ENCODE measurements around the gene TEN1.

The TEN1 gene

DNA sequence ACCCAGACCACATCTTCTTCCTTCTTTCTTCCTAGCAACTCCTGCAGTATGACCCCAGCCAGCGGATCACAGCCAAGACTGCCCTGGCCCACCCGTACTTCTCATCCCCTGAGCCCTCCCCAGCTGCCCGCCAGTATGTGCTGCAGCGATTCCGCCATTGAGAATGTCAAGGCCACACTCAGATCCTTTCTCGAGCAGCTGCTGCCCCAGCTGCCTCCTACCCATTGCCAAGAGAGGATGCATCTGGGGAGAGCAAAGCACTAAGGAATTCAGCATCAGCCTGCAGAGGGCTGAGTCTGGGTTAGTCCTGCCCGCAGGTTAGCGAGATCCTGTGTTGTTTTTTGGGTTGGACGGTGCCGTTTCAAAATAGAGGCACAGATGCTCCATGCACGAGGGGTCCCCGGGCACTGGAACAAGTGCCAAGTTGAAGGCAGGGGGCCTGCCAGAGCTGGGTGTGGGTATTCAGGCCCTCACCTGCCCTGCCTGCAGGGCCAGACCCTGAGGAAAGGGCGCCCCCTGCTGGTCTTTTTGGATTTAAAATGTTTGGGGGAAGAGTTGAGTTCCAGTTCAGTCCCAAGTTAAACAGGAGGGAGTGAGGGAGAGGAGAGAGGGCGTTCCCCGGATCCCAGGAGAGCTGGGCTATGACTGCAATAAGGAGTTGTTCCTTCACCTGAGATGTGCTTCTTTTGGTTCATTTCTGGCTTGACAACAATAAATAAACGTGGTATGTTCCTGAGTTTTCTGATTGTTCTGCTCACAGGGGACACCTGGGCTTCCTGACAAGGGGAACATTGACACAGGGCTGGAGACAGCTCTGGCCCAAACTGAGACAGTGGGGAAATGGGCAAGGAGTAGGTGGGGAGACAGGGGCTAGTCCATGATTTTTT, 26.5 kb downstream of the TEN1 start:
- in situ Hi-C loops (cut with MboI; ENCODE audit: low sequenced_read_pairs) = loop anchor here (10.0 to 25.0 kb wide), 2 partner anchors 101 to 107 kb away; partner anchors contain the start of genes EXOC7 and MRPL38

DNA sequence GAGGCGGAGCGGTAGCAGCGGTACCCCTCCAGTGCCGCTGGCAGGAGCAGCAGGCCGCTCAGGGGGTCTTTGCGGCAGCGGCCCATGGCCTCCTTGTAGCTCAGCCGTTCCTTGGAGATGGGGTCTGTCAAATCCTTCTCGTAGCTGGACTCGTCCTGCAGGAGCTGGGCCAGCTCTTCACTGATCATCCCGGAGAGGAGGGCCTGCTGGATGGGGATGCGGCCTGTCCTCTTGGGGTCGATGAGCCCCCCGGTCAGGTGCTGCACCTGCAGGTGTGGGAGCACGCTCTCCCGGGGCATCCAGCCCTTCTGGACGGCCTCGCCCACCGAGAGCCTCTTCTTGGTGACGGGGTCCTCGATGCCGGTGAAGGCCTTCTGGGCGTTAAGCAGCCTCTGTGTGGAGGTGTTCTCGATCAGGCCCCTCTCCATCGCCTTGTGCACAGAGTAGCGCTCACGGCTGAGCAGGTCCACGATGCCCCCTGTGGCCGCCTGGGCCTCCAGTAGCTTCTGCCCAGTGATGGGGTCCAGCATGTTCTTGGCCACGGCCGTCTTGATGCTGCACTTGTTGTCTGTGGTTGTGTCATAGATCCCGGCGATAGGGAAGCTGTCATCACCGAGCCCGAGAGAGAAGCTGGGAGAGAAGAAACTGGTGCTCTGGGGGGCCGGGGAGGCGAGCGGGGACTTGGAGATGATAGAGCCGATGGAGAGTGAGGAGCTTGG, 28.2 kb downstream of the TEN1 start:
- in situ Hi-C loops (cut with MboI; ENCODE audit: low sequenced_read_pairs) = loop anchor here (10.0 to 25.0 kb wide), 2 partner anchors 102 to 105 kb away; partner anchors contain the start of genes EXOC7 and MRPL38

DNA sequence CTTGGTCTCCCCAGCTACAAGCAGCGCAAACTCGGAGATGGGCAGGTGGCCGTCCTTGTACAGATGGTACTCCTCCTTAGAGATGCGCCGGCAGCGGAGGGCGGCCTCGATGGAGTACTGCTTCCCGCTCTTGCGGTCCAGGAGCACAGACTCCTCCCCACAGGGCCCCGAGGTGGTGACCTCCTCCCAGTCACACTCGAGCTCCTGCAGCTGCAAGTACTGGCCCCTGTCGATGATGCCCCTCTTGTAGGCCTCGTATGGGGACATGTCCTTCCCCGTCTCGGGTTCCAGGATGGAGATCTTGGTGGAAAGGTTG, 28.8 kb downstream of the TEN1 start:
- in situ Hi-C loops (cut with MboI; ENCODE audit: low sequenced_read_pairs) = loop anchor here (10.0 to 25.0 kb wide), 2 partner anchors 103 to 104 kb away; partner anchors contain the start of genes EXOC7 and MRPL38

DNA sequence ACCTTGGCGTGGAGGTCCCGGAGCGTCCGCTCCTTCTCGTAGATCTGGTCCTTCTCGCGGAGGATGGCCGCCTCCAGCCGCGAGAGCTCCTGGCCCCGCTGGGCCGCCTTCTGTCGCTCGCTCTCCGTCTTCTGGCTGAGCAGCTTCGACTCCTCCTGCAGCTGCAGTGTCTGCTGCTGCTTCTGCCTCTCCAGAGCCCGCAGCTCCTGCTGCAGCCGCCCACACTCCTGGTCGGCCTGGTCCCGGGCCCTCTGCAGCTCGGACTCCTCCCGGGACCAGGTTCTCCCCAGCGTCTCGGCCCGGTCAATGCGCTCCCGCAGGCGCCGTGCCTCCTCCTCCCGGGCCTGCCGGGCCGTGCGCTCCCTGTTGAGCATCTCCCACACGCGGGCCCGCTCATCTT, 29.2 kb downstream of the TEN1 start:
- in situ Hi-C loops (cut with MboI; ENCODE audit: low sequenced_read_pairs) = loop anchor here (10.0 to 25.0 kb wide), 2 partner anchors 103 to 104 kb away; partner anchors contain the start of genes EXOC7 and MRPL38

DNA sequence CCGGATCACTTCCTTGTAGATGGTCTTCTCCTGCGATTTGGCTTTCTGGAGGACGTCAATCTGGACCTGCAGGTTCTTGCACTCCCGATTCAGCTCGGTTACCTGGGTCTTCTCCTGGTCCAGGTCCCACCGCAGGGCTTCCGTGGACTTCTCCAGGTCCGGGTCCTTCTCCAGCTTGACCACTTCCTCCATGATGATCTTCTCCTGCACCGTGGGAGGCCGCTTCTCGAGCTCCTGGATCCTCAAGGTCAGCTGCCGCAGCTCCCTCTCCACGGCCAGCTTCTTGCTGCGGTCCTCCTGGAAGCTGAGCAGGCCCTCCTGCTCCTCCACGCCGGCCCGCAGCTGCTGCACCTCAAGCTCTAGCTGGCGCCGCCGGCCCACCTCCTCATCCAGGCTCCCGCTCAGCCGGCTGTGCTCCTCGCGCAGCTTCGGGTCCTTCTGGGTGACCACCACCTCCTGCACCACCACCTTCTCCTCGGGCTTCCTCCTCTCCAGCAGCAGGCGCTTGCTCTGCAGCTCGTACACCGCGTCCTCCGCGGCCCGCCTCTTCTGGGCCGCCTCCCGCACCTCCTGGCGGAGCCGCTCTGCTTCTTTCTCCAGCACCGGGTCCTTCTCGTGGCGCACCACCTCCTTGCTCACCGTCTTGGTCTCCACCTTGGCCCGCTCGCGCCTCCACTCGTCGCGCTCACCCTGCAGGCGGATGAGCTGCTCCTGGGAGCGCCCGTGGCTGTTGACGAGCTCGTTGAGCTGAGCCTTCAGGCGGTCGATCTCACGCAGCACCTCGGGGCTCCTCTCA, 29.8 kb downstream of the TEN1 start:
- in situ Hi-C loops (cut with MboI; ENCODE audit: low sequenced_read_pairs) = loop anchor here (10.0 to 25.0 kb wide), 2 partner anchors 103 to 104 kb away; partner anchors contain the start of genes EXOC7 and MRPL38

DNA sequence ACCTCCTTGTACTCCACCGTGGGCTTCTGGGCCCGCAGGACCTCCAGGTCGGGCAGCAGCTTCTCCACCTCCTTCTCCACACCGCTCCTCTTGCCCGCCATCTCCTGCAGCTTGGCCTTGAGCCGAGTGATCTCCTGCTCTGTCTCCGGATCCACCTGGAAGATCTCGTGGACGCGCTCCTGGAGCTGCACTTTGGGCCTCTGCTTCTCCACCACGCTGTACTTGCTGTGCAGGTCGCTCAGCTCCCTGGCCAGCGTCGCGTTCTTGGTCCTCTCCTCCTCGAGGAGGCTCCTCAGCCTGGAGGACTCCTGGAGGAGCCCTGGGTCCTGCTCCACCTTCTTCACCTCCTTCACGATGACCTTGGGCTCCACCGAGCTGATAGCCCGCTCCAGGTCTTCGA, 30.4 kb downstream of the TEN1 start:
- in situ Hi-C loops (cut with MboI; ENCODE audit: low sequenced_read_pairs) = loop anchor here (10.0 to 25.0 kb wide), 2 partner anchors 103 to 105 kb away; partner anchors contain the start of genes EXOC7 and MRPL38

DNA sequence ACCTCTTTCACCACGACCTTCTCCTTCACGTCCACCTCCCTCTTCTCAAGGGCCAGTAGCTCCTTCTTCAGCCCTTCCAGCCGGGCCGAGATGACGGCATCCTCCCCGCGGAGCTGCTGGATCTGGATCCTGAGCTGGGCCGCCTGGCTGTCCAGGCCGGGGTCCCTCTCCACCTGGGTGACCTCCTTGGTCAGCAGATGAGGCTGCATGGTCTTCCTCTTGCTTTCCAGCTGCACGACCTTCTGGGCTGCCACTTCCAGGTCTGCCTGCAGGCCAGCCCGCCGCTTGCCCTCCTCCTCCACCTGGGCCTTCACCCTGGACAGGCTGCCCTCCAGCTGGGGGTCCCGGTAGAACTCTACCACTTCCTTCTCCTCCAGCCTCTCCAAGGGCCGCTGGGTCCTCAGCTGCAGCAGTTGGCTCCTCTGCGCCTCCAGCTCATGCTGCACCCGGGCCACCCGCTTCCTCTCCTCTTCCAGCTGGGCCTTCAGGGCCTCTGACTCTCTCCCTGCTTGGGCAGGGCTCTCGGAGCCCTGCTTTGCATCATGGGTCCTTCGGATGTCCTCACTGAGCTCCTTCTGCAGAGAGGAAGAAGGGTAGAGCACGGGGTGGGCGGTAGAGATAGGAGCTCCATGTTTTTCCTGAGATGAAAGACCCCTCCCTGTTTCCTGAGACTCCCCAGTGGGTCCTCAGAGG, 31.1 kb downstream of the TEN1 start:
- in situ Hi-C loops (cut with MboI; ENCODE audit: low sequenced_read_pairs) = loop anchor here (10.0 to 25.0 kb wide), 2 partner anchors 102 to 105 kb away; partner anchors contain the start of genes EXOC7 and MRPL38

DNA sequence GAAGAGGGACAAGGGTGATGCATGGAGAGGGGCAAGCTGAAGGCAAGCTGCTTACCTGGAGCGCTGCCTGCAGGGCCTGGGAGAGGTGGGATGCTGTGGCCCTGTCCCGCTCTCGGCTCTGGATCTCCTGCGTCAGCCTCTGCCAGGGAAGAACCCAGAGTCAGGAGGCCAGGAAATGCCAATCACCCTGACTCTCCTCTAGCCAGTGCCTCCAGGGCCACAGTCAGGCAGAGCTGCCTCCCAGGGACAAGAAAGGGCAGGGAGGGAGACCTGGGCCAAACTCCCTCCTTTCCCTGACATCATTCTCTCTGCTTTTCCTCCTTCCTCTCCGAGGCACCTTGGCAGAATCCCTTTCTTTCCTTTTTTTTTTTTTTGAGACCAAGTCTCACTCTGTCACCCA, 32.9 kb downstream of the TEN1 start:
- in situ Hi-C loops (cut with MboI; ENCODE audit: low sequenced_read_pairs) = loop anchor here (25.0 kb wide), 1 partner anchor 100 kb away; the partner anchor contains the start of gene EXOC7

DNA sequence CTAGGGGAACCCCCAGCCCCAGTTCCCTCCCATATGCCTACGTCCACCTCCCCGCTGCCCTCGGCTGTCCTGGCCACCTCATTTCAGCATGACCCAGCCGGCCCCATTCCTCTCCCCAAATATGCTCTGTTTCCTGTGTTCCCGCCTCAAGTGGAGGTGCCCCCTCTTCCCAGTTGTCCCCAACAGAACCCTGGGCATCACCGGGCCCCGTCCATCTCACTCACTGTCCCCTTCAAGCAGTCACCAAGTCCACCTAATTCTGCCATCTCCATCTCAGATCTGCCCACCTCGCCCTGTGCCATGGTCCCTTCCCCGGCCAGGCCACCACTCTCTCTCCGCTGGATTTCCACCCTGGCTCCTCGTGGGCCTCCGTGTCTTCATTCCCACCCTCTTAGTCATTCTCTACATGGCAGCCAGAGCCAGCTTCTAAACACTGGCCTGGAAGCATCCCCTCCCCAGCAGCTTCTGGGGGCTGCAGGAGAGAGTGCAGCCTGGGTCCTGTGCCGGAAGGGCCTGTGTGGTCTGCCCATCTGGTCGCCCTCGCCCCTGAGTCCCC, 34.4 kb downstream of the TEN1 start:
- in situ Hi-C loops (cut with MboI; ENCODE audit: low sequenced_read_pairs) = loop anchor here (25.0 kb wide), 1 partner anchor 99 kb away; the partner anchor contains the start of gene EXOC7

DNA sequence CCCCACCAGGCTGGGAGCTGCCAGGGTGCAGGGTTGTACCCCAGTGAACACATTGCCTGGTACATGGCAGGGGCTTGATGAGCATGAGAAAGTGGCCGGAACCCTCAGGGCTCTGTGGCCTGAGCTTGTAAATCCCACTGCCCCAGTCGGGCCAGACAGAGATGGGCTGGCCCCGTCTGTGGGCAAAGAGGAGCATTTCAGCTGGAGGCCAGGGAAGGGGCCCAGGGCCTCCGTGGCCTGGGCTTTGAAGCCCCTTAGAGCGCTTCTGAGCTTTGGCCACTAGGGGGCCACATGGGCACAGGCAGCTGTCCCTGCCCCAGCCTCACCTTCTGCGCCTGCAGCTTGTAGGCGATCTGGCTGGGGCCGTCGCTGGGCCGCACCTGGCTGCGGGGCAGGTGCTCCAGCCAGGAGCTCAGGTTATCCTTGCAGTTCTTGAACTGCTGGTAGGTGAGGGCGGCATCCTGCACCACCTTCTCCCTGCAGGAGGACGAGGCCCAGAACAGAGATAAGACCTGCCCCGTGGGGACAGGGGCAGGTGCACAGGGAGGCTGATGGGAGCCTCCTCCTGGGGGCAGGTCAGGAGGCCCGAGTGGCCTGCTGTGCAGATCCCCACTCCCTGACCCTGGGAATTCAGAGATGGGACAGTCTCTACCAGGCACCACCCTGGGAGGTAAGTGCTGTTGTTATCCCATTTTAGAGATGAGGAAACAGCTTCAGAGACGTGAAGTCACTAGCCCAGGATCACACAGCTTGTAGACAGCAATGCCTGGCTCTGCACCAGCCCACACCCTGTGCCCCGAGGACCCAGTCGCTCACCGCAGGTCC, 35.3 kb downstream of the TEN1 start:
- in situ Hi-C loops (cut with MboI; ENCODE audit: low sequenced_read_pairs) = loop anchor here (25.0 kb wide), 1 partner anchor 98 kb away; the partner anchor contains the start of gene EXOC7

DNA sequence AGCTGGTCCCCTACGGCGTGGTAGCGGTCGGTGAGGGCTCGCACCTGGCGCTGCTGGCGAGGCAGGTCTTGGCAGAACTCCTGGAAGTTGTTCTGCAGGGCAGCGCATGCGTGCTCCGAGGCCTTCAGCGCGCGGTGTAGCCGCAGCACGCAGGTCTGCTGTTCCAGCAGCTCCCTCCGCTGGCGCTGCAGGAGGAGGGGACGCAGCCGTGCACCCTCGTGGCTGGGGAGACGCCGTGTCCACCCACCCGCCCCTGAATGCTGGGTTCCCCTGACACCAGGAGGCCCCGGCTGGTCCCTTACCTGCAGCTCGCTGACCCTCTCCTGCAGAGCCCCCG, 35.9 kb downstream of the TEN1 start:
- in situ Hi-C loops (cut with MboI; ENCODE audit: low sequenced_read_pairs) = loop anchor here (25.0 kb wide), 1 partner anchor 97 kb away; the partner anchor contains the start of gene EXOC7

DNA sequence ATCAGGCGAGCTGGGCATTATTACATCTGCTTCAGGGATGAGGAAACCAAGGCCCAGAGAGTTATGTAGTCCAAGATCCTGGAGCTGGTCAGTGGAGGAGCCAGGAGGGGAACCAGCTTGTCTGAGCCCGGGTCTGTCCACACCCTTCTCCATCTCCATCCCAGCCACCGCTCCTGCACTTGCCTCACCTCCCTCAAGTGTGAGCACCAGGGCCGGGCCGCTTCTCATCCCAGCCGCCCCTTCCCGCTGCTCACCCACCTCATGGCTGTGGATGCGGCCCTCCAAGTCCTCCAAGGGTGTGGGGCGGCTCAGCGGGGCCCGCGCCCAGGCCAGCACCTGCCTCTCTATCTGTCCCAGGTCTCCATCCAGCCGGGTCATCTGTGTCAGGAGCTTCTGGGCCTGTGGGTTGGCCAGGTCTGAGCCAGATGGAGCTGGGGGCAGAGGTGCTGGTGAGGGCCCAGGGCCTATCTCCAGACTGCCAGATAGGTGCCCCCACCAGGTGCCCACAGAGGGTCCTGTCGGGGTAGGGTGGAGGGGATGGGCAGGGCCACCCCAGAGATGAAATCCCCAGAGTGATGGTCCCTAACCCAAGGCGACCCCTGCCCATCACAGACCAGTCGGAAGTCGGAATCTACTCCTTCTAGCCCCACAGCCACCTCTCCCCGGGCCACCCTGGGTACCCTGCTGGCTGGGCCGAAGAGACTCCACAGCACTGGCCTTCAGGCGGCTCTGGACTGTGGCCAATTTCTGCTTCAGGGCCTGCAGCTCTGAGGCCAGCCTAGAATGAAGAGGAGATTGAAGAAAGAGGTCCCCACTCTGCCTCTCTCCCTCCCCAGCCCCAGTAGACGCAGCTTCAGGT, 38.7 kb downstream of the TEN1 start:
- in situ Hi-C loops (cut with MboI; ENCODE audit: low sequenced_read_pairs) = loop anchor here (25.0 kb wide), 1 partner anchor 95 kb away; the partner anchor contains the start of gene EXOC7

DNA sequence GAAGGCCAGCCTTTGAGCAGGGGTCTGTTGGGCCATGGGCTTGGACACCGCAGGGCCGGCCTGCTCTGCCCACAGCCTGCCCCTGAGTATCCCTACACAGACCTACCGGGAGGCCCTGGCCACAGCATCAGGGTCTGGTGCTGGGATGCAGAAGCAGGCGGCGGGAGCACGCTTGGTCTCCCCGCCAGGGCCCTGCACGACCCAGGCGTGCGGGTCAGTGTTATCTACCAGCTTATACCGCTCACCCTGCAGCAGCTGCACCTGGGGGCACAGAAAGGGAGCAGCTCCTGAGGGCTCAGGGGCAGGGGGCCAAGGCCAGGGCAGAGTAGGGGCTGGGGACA, 39.3 kb downstream of the TEN1 start:
- in situ Hi-C loops (cut with MboI; ENCODE audit: low sequenced_read_pairs) = loop anchor here (25.0 kb wide), 1 partner anchor 94 kb away; the partner anchor contains the start of gene EXOC7

DNA sequence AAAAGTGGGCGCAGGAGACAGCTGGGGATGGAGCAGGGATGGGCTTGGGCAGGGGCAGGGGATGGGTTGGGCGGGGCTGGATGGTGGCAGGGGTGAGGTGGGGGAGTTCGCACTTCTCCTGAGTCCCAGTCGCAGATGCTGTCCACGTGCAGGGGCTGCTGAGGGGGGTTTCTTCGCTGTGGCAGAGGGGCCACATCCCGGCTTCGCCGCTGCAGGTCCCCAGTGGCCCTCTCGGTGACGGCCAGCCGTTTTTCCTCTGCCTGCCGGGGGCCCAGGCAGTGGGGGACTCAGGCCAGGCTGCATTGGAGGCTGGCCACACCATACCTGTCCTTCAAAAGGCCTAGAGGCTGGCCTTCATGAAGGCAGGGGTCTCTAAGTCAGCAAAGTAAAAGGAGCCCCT, 39.8 kb downstream of the TEN1 start:
- in situ Hi-C loops (cut with MboI; ENCODE audit: low sequenced_read_pairs) = loop anchor here (25.0 kb wide), 1 partner anchor 94 kb away; the partner anchor contains the start of gene EXOC7

DNA sequence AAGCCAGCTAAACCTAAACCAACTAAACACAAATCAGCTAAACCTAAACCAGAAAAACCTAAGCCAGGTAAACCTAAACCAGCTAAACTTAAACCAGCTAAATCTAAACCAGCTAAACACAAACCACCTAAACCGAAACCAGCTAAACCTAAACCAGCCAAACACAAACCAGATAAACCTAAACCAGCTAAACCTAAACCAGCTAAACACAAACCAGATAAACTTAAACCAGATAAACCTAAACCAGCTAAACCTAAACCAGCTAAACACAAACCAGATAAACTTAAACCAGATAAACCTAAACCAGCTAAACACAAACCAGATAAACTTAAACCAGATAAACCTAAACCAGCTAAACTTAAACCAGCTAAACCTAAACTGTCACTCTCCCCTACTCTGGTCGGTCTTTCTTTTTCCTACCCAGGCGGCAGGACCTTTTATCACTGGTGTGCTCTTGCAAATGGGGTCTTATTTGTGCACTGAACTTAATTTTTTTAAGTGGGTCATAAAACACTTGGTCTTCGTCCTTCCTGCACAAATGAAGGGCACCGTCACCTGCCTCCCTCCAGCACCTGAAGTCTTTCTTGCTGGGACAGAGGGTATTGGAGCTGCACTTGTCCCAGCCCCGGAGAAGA, 40.9 kb downstream of the TEN1 start:
- in situ Hi-C loops (cut with MboI; ENCODE audit: low sequenced_read_pairs) = loop anchor here (25.0 kb wide), 1 partner anchor 92 kb away; the partner anchor contains the start of gene EXOC7

DNA sequence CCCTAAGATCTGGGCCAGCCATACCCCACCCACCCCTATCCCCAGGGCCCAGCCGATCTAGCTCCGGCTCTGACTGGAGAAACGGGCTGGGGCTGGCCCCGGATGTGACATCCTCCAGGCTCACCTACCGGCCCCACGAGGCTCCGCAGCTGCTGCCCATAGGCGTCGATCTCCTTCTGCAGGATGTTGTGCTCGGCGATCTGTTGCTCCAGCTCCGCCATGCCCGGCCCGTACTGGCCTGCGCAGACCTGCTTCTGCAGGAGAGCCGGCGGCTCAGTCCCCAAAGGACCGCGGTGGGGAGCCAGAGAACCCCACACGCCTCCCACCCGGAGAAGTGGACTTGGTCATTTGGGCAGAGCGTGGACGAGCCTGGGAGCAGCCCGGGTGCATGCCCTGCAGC, 43.2 kb downstream of the TEN1 start:
- in situ Hi-C loops (cut with MboI; ENCODE audit: low sequenced_read_pairs) = loop anchor here (25.0 kb wide), 1 partner anchor 90 kb away; the partner anchor contains the start of gene EXOC7
